Ishikawa (cell line): ENCODE measurements around the gene LITAF.

ENCODE experiments used
- CEBPB ChIP-seq: IDR thresholded peaks from 2 replicates; pipeline ENCODE4 v1.6.1; 2012
- CREB1 ChIP-seq: IDR thresholded peaks from 2 replicates; pipeline ENCODE4 v1.6.1; 2012; ENCODE audit warnings: low read depth
- EGR1 ChIP-seq: IDR thresholded peaks from 2 replicates; pipeline ENCODE4 v1.6.1; 2012
- EP300 ChIP-seq: IDR thresholded peaks from 2 replicates; pipeline ENCODE4 v1.6.1; 2012; ENCODE audit warnings: borderline replicate concordance
- FOXM1 ChIP-seq: IDR thresholded peaks from 2 replicates; pipeline ENCODE4 v1.6.1; 2012; ENCODE audit warnings: low read depth, borderline replicate concordance
- NFIC ChIP-seq: IDR thresholded peaks from 2 replicates; pipeline ENCODE4 v1.6.1; 2012
- RAD21 ChIP-seq: IDR thresholded peaks from 2 replicates; pipeline ENCODE4 v1.6.1; 2012; ENCODE audit warnings: low read depth
- REST ChIP-seq: IDR thresholded peaks from 2 replicates; pipeline ENCODE4 v1.6.1; 2012; ENCODE audit warnings: low read depth, mild to moderate bottlenecking
- TAF1 ChIP-seq: IDR thresholded peaks from 2 replicates; pipeline ENCODE4 v1.6.1; 2012; ENCODE audit warnings: low read depth, mild to moderate bottlenecking
- TCF12 ChIP-seq: IDR thresholded peaks from 2 replicates; pipeline ENCODE4 v1.6.1; 2012; ENCODE audit warnings: low read depth
- TEAD4 ChIP-seq: IDR thresholded peaks from 2 replicates; pipeline ENCODE4 v1.6.1; 2012
- USF1 ChIP-seq: IDR thresholded peaks from 2 replicates; pipeline ENCODE4 v1.6.1; 2012
- YY1 ChIP-seq: IDR thresholded peaks from 2 replicates; pipeline ENCODE4 v1.6.1; 2012; ENCODE audit warnings: low read depth
- ZBTB7A ChIP-seq: IDR thresholded peaks from 2 replicates; pipeline ENCODE4 v1.6.1; 2012; ENCODE audit warnings: low read depth
- TF ChIP-seq, protein P1 (sequence below): IDR thresholded peaks from 2 replicates; pipeline ENCODE4 v1.6.1; 2012

The LITAF gene

DNA sequence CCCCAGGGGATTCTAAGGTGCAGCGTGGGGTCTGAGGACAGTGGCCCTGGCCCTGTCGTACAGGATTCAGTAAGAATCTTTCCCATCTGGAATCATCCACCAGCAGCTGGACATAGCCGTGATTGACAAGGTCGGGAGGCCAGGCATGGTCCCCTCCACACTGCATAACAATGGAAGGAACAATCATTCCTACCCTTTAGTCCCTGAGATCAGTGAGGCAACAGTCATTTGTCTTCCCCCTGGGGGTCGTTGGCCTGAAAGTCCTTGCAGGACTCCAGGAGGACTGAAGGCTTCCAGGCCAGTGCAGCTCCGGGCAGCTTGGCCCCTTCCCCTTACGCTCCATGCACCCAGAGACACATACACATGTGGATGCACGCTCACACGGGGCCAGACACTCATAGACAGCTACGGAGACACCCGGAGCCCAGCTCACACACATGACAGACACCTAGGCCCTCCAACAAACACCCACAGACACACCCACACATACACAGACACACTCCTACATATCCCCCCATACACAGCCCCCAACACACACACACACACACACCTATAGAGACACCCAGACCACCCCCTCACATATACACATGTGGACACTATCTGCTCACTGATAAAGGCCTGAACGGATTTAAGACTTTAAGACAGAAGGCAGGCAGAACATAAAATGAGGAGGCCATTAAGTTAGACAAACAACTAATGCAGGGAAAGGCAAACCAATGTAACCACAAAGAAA lies 42.9 kb downstream of the LITAF start:
- TF ChIP-seq, protein P1, sequence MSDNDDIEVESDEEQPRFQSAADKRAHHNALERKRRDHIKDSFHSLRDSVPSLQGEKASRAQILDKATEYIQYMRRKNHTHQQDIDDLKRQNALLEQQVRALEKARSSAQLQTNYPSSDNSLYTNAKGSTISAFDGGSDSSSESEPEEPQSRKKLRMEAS: no peak
- TF ChIP-seq TAF1 (no peak), EP300 (no peak), ZBTB7A (no peak)

DNA sequence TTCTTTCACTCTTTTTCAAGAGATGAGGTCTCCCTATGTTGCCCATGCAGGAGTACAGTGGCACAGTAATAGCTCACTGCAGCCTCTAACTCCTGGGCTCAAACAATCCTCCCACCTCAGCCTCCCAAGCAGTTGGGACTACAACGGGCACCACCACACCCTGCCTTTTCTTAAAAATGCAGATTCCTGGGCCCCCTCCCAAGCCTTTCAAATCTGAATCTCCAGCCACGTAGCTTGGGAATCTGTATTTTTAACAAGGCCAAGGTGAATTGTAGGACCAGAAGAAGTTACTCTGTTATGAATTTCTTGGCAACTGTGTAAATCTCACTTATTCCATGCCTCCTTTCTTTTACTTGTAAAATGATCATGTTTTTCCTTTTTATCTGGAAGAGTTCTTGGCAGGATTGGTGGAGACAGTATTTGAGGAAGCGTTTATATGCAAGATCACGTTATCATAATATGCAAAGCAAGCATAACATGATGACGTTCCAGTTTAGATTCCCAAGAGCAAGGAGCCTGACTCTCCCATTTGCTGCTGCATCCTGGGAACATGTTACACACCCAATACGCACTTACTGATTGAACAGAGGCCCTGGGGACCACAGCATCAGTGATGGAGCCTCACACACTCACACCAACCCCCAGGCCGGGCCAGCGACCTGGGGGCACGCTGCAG lies 44.5 kb downstream of the LITAF start:
- TF ChIP-seq REST: no peak
- TF ChIP-seq TEAD4: no peak
- TF ChIP-seq EGR1: no peak
- no peak for TF ChIP-seq CEBPB
- TF ChIP-seq FOXM1: no peak
- TF ChIP-seq ZBTB7A: no peak
- no peak for TF ChIP-seq YY1
- TF ChIP-seq, protein P1: no peak
- no peak for TF ChIP-seq USF1
- TF ChIP-seq EP300: no peak
- TF ChIP-seq RAD21: no peak
- TF ChIP-seq CREB1: no peak

- no peak for TF ChIP-seq TCF12
- no peak for TF ChIP-seq NFIC
- no peak for TF ChIP-seq ZBTB7A
- TF ChIP-seq USF1: no peak
- TF ChIP-seq, protein P1: no peak
- TF ChIP-seq TEAD4: no peak
- TF ChIP-seq REST: no peak
- TF ChIP-seq TAF1: no peak
- TF ChIP-seq FOXM1: no peak
- no peak for TF ChIP-seq YY1
- no peak for TF ChIP-seq EGR1
- TF ChIP-seq RAD21: no peak
- no peak for TF ChIP-seq CEBPB
- no peak for TF ChIP-seq CREB1
Observed at GRCh38 chr16:11539641-11540050, 47.1 kb downstream of the LITAF start.

DNA sequence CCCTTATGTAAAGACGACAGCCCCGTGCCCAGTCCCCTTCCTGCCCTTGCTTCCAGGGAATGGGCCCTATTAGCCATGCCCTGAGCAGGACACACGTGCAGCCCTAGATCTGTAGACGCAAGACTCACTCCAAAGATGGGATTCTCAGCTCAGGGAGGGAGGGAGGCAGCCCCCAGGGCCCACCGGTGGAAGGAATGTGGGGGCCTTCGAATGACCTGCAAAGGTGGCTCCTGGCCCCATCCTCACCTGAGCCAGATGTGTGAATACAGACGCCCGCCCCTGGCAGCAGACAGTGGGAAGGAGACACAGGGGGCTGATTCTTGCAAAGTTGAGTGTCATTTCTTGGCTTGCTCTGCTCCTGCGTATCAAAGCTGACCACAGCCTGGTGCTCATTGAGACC lies 47.8 kb downstream of the LITAF start:
- TF ChIP-seq NFIC (no peak), EP300 (no peak), ZBTB7A (no peak), TAF1 (no peak), RAD21 (no peak), USF1 (no peak), REST (no peak), EGR1 (no peak), YY1 (no peak), TCF12 (no peak), CREB1 (no peak), FOXM1 (no peak), CEBPB (no peak)
- TF ChIP-seq, protein P1: no peak
